ENCODE data around the gene IQCH. TPM values are rescaled to one million over a fixed set of nuclear protein-coding genes. Genes with fewer than 3 reads are reported as not detected.
A peak's percentile ranks its signal among the peaks of the same experiment; 100 is the strongest.

The IQCH gene
- total and polyA plus RNA-seq, 2 of the 4 experiments (the other 2 are of a cell fraction), result 0.60 to 2.5 TPM

GRCh38 chr15:67225336-67225735, 29.2 kb upstream of the IQCH start:
- ATAC-seq (ENCODE audit: low read depth), result peak; percentile 77
- dilution Hi-C loops (cut with HindIII; ENCODE audit: low sequenced_read_pairs, unreplicated experiment), result no loop called here
- H3K9me1 ChIP-seq (ENCODE audit: insufficient read depth, low read length), result peaks cover 2% of the 10 kb centered on the region; the same call in 1 of the 2 replicates
- no peak overlapping the region for H3K23ac ChIP-seq (ENCODE audit: low read depth, low read length)
- H4K5ac ChIP-seq (ENCODE audit: low read depth, low read length), result peak overlapping the region; percentile 76; the same call in 1 of the 2 replicates
- H3K14ac ChIP-seq (replicated peaks; ENCODE audit: low read depth, low read length), result no peak overlapping the region
- POLR2A ChIA-PET (ENCODE audit: unreplicated experiment), result no interaction called here
- H2BK20ac ChIP-seq (ENCODE audit: low read depth, low read length), result no peak overlapping the region
- H4K20me1 ChIP-seq (ENCODE audit: insufficient read depth, low read length), result no peaks in the 10 kb centered on the region; the same call in 1 of the 2 replicates
- no peak overlapping the region; the same call in 1 of the 2 replicates for H3K18ac ChIP-seq (ENCODE audit: low read depth, low read length)
- H3K9ac ChIP-seq (ENCODE audit: low read depth, low read length), result no peak overlapping the region
- H2AK9ac ChIP-seq (replicated peaks; ENCODE audit: low read depth, low read length, poor library complexity), result no peak overlapping the region
- no peak overlapping the region for H3K4me3 ChIP-seq (ENCODE audit: insufficient read depth, low read depth, low read length)
- H4K8ac ChIP-seq (ENCODE audit: low read depth in 2 of 2, low read length in 2 of 2), result peak overlapping the region in 1 of 2 experiments; percentile 13; a peak in 1 of 4 replicates
- no peak overlapping the region for H2AK5ac ChIP-seq (ENCODE audit: low read depth, low read length)
- peaks cover 1% of the 10 kb centered on the region; the same call in 1 of the 2 replicates for H3K36me3 ChIP-seq (ENCODE audit: control insufficient read depth, insufficient read depth, low read length)
- in situ Hi-C loops (cut with MboI; ENCODE audit: low sequenced_read_pairs), result no loop called here
- DNase-seq, result peak; percentile 78
- no peaks in the 10 kb centered on the region for H3K27me3 ChIP-seq (ENCODE audit: control insufficient read depth, insufficient read depth, low read length)
- CTCF ChIA-PET, result no interaction called here
- no peak overlapping the region for H3K56ac ChIP-seq (ENCODE audit: extremely low read depth, insufficient read depth, low read length)
- peak overlapping the region; percentile 68 for H2BK5ac ChIP-seq (ENCODE audit: low read depth, low read length, poor library complexity, severe bottlenecking)
- TF ChIP-seq MAZ (IDR thresholded peaks at IDR 0.05; ENCODE audit: borderline replicate concordance, low read depth, low read length), result no peak
- TF ChIP-seq CEBPB (IDR thresholded peaks at IDR 0.05; ENCODE audit: low read depth, low read length), result peak; percentile 97
- peak; percentile 28; the same call in 1 of the 2 replicates for TF ChIP-seq FOS (IDR thresholded peaks at IDR 0.05; ENCODE audit: low read depth, low read length)
- H2AFZ ChIP-seq (replicated peaks; ENCODE audit: low read length, poor library complexity), result no peak overlapping the region
- no TSS peak for BruUV-seq (replicated peaks)
- WGBS, 2 experiments (ENCODE audit: extremely low coverage in 2 of 2, insufficient read length in 1 of 2), result no CpG with 5 or more reads among the region's 2 CpGs
- H3K4me1 ChIP-seq (ENCODE audit: control insufficient read depth, insufficient read depth, low read length), result peaks cover 8% of the 10 kb centered on the region
- H3K27ac ChIP-seq (ENCODE audit: insufficient read depth, low read length), result no peak overlapping the region
- H2BK15ac ChIP-seq (ENCODE audit: low read depth, low read length), result no peak overlapping the region
- H3K79me1 ChIP-seq (ENCODE audit: low read depth in 1 of 2, low read length in 2 of 2), result peaks cover 18 to 41% of the 10 kb centered on the region in 2 experiments
- no peaks in the 10 kb centered on the region for H3K9me3 ChIP-seq (ENCODE audit: control insufficient read depth, insufficient read depth, low read length)
- intact Hi-C loops (cut with micrococcal nuclease), result no loop called here
- H3K4me2 ChIP-seq (ENCODE audit: low read depth, low read length), result peak overlapping the region; percentile 46; the same call in 1 of the 2 replicates
- H4K91ac ChIP-seq (ENCODE audit: insufficient read depth, low read depth, low read length), result no peak overlapping the region
- H3K4ac ChIP-seq (ENCODE audit: low read depth, low read length), result no peak overlapping the region
- no peak overlapping the region for H2BK120ac ChIP-seq (ENCODE audit: low read depth, low read length)
